Measurements from ENCODE around the gene SELPLG.
"Not testable (repeated sequence)": the region's sequence is repeated elsewhere in the genome, so short reads cannot be mapped to it uniquely, and the experiment has no call there.

Gene SELPLG

GRCh38 chr12:108586306-108586705 is 47.4 kb downstream of the SELPLG start:
- no peak for DNase-seq

GRCh38 chr12:108585864-108586263 is 47.8 kb downstream of the SELPLG start:
- DNase-seq: no peak

GRCh38 chr12:108584456-108585065 is 49.1 kb downstream of the SELPLG start:
- DNase-seq: no peak

GRCh38 chr12:108583991-108584390 is 49.7 kb downstream of the SELPLG start:
- no peak for DNase-seq

- no peak for DNase-seq
Measured at GRCh38 chr12:108582978-108583770, 50.5 kb downstream of the SELPLG start.

- no peak for DNase-seq
Measured at GRCh38 chr12:108582509-108582908, 51.2 kb downstream of the SELPLG start.

- DNase-seq: no peak
Measured at GRCh38 chr12:108581311-108582227, 52.1 kb downstream of the SELPLG start.

- DNase-seq: no peak
Measured at GRCh38 chr12:108580531-108580930, 53.2 kb downstream of the SELPLG start.

- DNase-seq: no peak
Measured at GRCh38 chr12:108578813-108579212, 54.9 kb downstream of the SELPLG start.

- no peak for DNase-seq
Measured at GRCh38 chr12:108578264-108578663, 55.4 kb downstream of the SELPLG start.

GRCh38 chr12:108577458-108577857 is 56.2 kb downstream of the SELPLG start:
- DNase-seq: no peak

- DNase-seq: no peak
Measured at GRCh38 chr12:108576660-108577234, 56.9 kb downstream of the SELPLG start.

GRCh38 chr12:108575199-108575912 is 58.3 kb downstream of the SELPLG start:
- no peak for DNase-seq

GRCh38 chr12:108574276-108574675 is 59.4 kb downstream of the SELPLG start:
- DNase-seq: not testable (repeated sequence)

GRCh38 chr12:108573317-108573716 is 60.4 kb downstream of the SELPLG start:
- DNase-seq: no peak

GRCh38 chr12:108572166-108572790 is 61.4 kb downstream of the SELPLG start:
- no peak for DNase-seq
